HCT116 (cell line): ENCODE results near the gene DISP2. TPM values are rescaled to one million over a fixed set of nuclear protein-coding genes. Genes with fewer than 3 reads are reported as not detected.

Experiments
- ATAC-seq: fragments of 200-7000 bp; cut with Tn5 transposase; 2 replicates; pipeline ENCODE4 v1.9.1; 2020; ENCODE audit warnings: mild to moderate bottlenecking, moderate library complexity
- BruUV-seq: library from RNA; stranded (reverse); fragments of 400-500 nt; replicated peaks from 2 replicates; lab custom pipeline; 2021; lab: Mats Ljungman, UMichigan
- CTCF ChIA-PET: fragments of 300-600 bp; sonication (Branson Sonifier 250); formaldehyde crosslinking; loops from one replicate; lab custom pipeline; 2021; ENCODE audit warnings: antibody characterized with exemption; lab: Charles Lee
- POLR2A ChIA-PET: fragments of 300-600, 350-600 bp; sonication (Branson Sonifier 250); formaldehyde crosslinking; loops from one replicate; lab custom pipeline; 2021; ENCODE audit warnings: antibody characterized with exemption; lab: Charles Lee
- RAD21 ChIA-PET, 2 experiments: fragments of 300-600 bp; sonication (Branson Sonifier 250); formaldehyde crosslinking; loops; one replicate each; lab custom pipeline; 2023; ENCODE audit warnings: low total read pairs in 2 of 2; ENCODE audit not compliant: uncharacterized antibody in 2 of 2, unreplicated experiment in 2 of 2, low non-redundant PET in 1 of 2; lab: Charles Lee
- DNase-seq: peaks from one replicate; pipeline ENCODE4 v3.0.0-alpha.2; 2010; ENCODE audit warnings: low read depth, low spot score
- H2AFZ ChIP-seq: fragments of 200-600 bp; shearing (Covaris generic), sonication (generic); 2 replicates; pipeline ENCODE4 v1.6.1; 2017; ENCODE audit warnings: low read depth, mixed run types, mixed read lengths, antibody characterized with exemption, low read length; ENCODE audit not compliant: poor library complexity, severe bottlenecking
- H3K27ac ChIP-seq: 2 replicates; pipeline ENCODE4 v1.5.1; 2012; ENCODE audit warnings: low read depth, low read length
- H3K27me3 ChIP-seq: fragments of 200-600 bp; sonication (generic); 2 replicates; pipeline ENCODE4 v1.6.1; 2016; ENCODE audit warnings: mixed run types, low read length, mixed read lengths; ENCODE audit not compliant: insufficient read depth
- H3K36me3 ChIP-seq, 2 experiments: fragments of 200-500 bp in 1 of 2; fragments of 200-600 bp in 1 of 2; sonication (Bioruptor generic) in 1 of 2; sonication (generic) in 1 of 2; 2 replicates each; pipeline versions ENCODE4 v1.5.1 to v1.6.1; 2014 to 2016; ENCODE audit warnings: low read length in 2 of 2, inconsistent platforms in 1 of 2, mixed read lengths in 1 of 2, mixed run types in 1 of 2; ENCODE audit not compliant: insufficient read depth in 2 of 2, control insufficient read depth in 1 of 2
- H3K4me1 ChIP-seq, 2 experiments: fragments of 200-600 bp in 1 of 2; sonication (generic) in 1 of 2; 2 replicates each; pipeline versions ENCODE4 v1.5.1 to v1.6.1; 2012 to 2017; ENCODE audit warnings: low read length in 2 of 2, inconsistent platforms in 1 of 2, mild to moderate bottlenecking in 1 of 2, mixed read lengths in 1 of 2, mixed run types in 1 of 2, moderate library complexity in 1 of 2; ENCODE audit not compliant: insufficient read depth in 2 of 2, control insufficient read depth in 1 of 2
- H3K4me2 ChIP-seq: fragments of 200-600 bp; sonication (generic); 2 replicates; pipeline ENCODE4 v1.6.1; 2017; ENCODE audit warnings: mixed run types, low read length, mixed read lengths
- H3K4me3 ChIP-seq, 2 experiments: fragments of 200-600 bp in 1 of 2; sonication (generic) in 1 of 2; replicated peaks in 1 of 2; 2 replicates each; pipeline ENCODE4 v1.5.1; 2011 to 2016; ENCODE audit warnings: low read length in 2 of 2, control low read depth in 1 of 2, low read depth in 1 of 2, mild to moderate bottlenecking in 1 of 2, mixed read lengths in 1 of 2, mixed run types in 1 of 2
- H3K79me2 ChIP-seq: fragments of 200-600 bp; sonication (generic); 2 replicates; pipeline ENCODE4 v1.6.1; 2017; ENCODE audit warnings: mild to moderate bottlenecking, mixed run types, low read length, moderate library complexity, mixed read lengths; ENCODE audit not compliant: insufficient read depth
- H3K9ac ChIP-seq: fragments of 200-600 bp; sonication (generic); 2 replicates; pipeline ENCODE4 v1.6.1; 2016; ENCODE audit warnings: low read length, mixed read lengths
- H3K9me2 ChIP-seq: fragments of 200-600 bp; sonication (generic), shearing (Covaris generic); 2 replicates; pipeline ENCODE4 v1.6.1; 2017; ENCODE audit warnings: mixed run types, mild to moderate bottlenecking, moderate library complexity; ENCODE audit not compliant: insufficient read depth
- H3K9me3 ChIP-seq, 2 experiments: fragments of 200-500 bp in 1 of 2; fragments of 200-600 bp in 1 of 2; sonication (Bioruptor generic) in 1 of 2; sonication (generic) in 1 of 2; 2 replicates each; pipeline ENCODE4 v1.6.1; 2014 to 2017; ENCODE audit warnings: low read length in 2 of 2, mixed read lengths in 2 of 2, inconsistent platforms in 1 of 2, low read depth in 1 of 2, mild to moderate bottlenecking in 1 of 2, mixed run types in 1 of 2, moderate library complexity in 1 of 2; ENCODE audit not compliant: control insufficient read depth in 1 of 2, insufficient read depth in 1 of 2
- H4K20me1 ChIP-seq: fragments of 200-600 bp; sonication (generic), shearing (Covaris generic); 2 replicates; pipeline ENCODE4 v1.6.1; 2017; ENCODE audit warnings: mixed run types, mild to moderate bottlenecking, moderate library complexity; ENCODE audit not compliant: insufficient read depth
- CBX3 ChIP-seq: IDR thresholded peaks from 2 replicates; pipeline ENCODE4 v1.6.1; 2012; ENCODE audit warnings: low read depth
- POLR2AphosphoS5 ChIP-seq: IDR thresholded peaks from 2 replicates; pipeline ENCODE4 v1.6.1; 2011; ENCODE audit warnings: mild to moderate bottlenecking, low read depth, low read length, moderate library complexity
- intact Hi-C: fragments of 100-400 bp; cut with micrococcal nuclease; formaldehyde crosslinking; loops from 2 replicates; pipeline ENCODE4 v1.10.0; 2022
- total RNA-seq: library from RNA; stranded (reverse); gene quantifications from one replicate; pipeline ENCODE4 v1.2.1, GENCODE V29; 2021; ENCODE audit not compliant: unreplicated experiment
- TF ChIP-seq, protein P1 (sequence below), 3 experiments: fragments of 200-600 bp in 1 of 3; sonication (generic) in 1 of 3; IDR thresholded peaks in 2 of 3; conservative IDR thresholded peaks in 1 of 3; 2 replicates each; pipeline ENCODE4 v1.5.1; 2012 to 2017; ENCODE audit warnings: low read depth in 2 of 3, low read length in 2 of 3, antibody characterized with exemption in 1 of 3, borderline replicate concordance in 1 of 3, control low read depth in 1 of 3, mild to moderate bottlenecking in 1 of 3, mixed read lengths in 1 of 3, mixed run types in 1 of 3, moderate library complexity in 1 of 3; ENCODE audit not compliant: insufficient read depth in 1 of 3

DISP2 gene
- total RNA-seq, 1 experiment from 2014 or later: 3.3 TPM

DNA sequence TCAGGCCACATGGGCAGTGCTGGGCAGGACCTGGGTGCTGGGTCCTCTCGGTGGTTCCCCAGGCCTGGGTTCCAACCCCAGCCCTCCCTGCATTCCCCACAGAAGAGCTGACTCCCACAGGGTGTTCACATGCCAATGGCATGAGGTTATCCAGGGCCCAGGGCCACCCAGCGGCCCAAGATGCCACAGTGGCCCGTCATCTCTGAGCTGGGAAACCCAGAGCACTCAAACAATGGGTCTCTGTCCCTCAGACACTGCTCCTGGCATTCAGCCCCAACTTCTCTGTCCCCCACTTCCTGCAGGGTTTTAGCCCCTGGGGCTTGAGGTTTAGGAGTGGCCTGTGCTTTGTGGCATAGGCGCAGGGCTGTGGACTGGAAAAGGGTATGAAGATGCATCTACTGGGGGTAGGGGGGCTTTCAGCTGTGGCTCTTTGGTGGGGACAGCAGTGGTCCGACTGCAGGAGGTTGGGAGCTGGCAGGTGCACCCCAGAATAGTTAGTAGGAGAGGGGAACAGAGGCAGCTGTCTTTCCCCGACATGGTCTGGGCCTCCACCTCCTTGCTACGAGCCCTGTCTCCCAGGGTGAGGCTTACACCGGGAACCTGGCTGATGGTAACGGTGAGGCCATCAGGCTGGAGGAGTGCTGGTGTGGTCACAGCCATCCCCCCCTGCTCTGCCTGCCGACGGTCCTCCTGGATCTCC lies 18.9 kb upstream of the DISP2 start:
- ChIA-PET POLR2A (interaction anchor here (0.7 to 3.4 kb wide), 5 partner anchors 13 to 67 kb away, joined by 3 to 11 read pairs (median 4); partner anchors contain the start of genes INAFM2 and IVD), CTCF (interaction anchor here (0.7 to 5.2 kb wide), 16 partner anchors 11 to 122 kb away, joined by 3 to 55 read pairs (median 5); partner anchors contain the start of genes ANKRD63, INAFM2 and IVD), RAD21 (interaction anchor here in 1 of 2 experiments (0.7 to 1.7 kb wide), 5 partner anchors 16 to 60 kb away, joined by 3 to 5 read pairs (median 4); partner anchors contain the start of gene INAFM2)
- peak; percentile 14; the same call in 1 of the 2 replicates for TF ChIP-seq POLR2AphosphoS5
- TF ChIP-seq, protein P1, sequence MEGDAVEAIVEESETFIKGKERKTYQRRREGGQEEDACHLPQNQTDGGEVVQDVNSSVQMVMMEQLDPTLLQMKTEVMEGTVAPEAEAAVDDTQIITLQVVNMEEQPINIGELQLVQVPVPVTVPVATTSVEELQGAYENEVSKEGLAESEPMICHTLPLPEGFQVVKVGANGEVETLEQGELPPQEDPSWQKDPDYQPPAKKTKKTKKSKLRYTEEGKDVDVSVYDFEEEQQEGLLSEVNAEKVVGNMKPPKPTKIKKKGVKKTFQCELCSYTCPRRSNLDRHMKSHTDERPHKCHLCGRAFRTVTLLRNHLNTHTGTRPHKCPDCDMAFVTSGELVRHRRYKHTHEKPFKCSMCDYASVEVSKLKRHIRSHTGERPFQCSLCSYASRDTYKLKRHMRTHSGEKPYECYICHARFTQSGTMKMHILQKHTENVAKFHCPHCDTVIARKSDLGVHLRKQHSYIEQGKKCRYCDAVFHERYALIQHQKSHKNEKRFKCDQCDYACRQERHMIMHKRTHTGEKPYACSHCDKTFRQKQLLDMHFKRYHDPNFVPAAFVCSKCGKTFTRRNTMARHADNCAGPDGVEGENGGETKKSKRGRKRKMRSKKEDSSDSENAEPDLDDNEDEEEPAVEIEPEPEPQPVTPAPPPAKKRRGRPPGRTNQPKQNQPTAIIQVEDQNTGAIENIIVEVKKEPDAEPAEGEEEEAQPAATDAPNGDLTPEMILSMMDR (IDR thresholded peaks at IDR 0.05 in 2 of 3, conservative IDR thresholded peaks at IDR 0.05 in 1 of 3; ENCODE audit: borderline replicate concordance in 1 of 3, insufficient read depth in 1 of 3, low read depth in 2 of 3, low read length in 2 of 3): no peak
- no peaks in the 10 kb centered on the region for H3K9me3 ChIP-seq
- H3K4me3 ChIP-seq: peak overlapping the region; percentile 57 to 60
- H3K27ac ChIP-seq: peak overlapping the region; percentile 92
- peak overlapping the region; percentile 87 for H3K4me2 ChIP-seq
- no peaks in the 10 kb centered on the region for H3K27me3 ChIP-seq
- peak; percentile 79 for ATAC-seq
- H3K9ac ChIP-seq: peak overlapping the region; percentile 76
- BruUV-seq: TSS peak; percentile 97
- peak; percentile 79 for DNase-seq
- intact Hi-C loops: no loop called here
- H4K20me1 ChIP-seq: no peaks in the 10 kb centered on the region
- H3K36me3 ChIP-seq: peaks cover 0 to 7% of the 10 kb centered on the region in 2 experiments; a peak in 1 of 4 replicates
- H3K79me2 ChIP-seq: peaks cover 5% of the 10 kb centered on the region; the same call in 1 of the 2 replicates
- no peak overlapping the region for H2AFZ ChIP-seq
- H3K4me1 ChIP-seq: peaks cover 41 to 62% of the 10 kb centered on the region in 2 experiments
- no peaks in the 10 kb centered on the region for H3K9me2 ChIP-seq

DNA sequence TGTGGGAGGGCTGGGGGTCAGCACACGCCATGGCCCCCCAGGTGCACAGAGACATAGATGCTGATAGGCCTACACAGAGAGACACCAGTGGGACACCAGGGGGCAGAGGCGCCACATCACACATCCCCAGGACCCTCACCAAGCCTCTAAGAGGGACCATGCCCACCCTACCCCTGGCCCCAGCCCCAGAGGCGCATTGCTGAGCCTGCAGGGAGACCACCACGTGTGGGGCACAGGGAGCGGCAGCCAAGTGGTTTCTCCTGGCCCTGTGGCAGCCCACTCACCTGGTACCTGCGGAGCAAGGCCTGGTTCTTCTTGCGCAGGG lies 18.4 kb upstream of the DISP2 start:
- CTCF ChIA-PET: interaction anchor here (0.7 to 5.2 kb wide), 18 partner anchors 11 to 554 kb away, joined by 3 to 55 read pairs (median 4); partner anchors contain the start of genes INAFM2, IVD and VPS18
- no peaks in the 10 kb centered on the region for H3K9me3 ChIP-seq
- H3K79me2 ChIP-seq: peaks cover 5% of the 10 kb centered on the region; the same call in 1 of the 2 replicates
- H3K9me2 ChIP-seq: no peaks in the 10 kb centered on the region
- peak overlapping the region; percentile 76 for H3K9ac ChIP-seq
- peak overlapping the region; percentile 92 for H3K27ac ChIP-seq
- H3K36me3 ChIP-seq: peaks cover 0 to 7% of the 10 kb centered on the region in 2 experiments; a peak in 1 of 4 replicates
- H3K4me1 ChIP-seq: peaks cover 41 to 62% of the 10 kb centered on the region in 2 experiments
- H2AFZ ChIP-seq: no peak overlapping the region
- H3K4me3 ChIP-seq: peak overlapping the region; percentile 57 to 60
- DNase-seq: no peak
- POLR2A ChIA-PET: interaction anchor here (0.7 to 3.4 kb wide), 7 partner anchors 13 to 66 kb away, joined by 3 to 11 read pairs (median 4); partner anchors contain the start of genes INAFM2 and IVD
- intact Hi-C loops: no loop called here
- no TSS peak for BruUV-seq
- H3K4me2 ChIP-seq: peak overlapping the region; percentile 87
- no peak for TF ChIP-seq CBX3
- TF ChIP-seq, protein P1 (IDR thresholded peaks at IDR 0.05 in 2 of 3, conservative IDR thresholded peaks at IDR 0.05 in 1 of 3; ENCODE audit: borderline replicate concordance in 1 of 3, insufficient read depth in 1 of 3, low read depth in 2 of 3, low read length in 2 of 3): peak in 2 of 3 experiments; percentile 44 to 51; a peak in 3 of 6 replicates
- H3K27me3 ChIP-seq: no peaks in the 10 kb centered on the region
- RAD21 ChIA-PET: interaction anchor here (0.7 to 1.7 kb wide), 6 partner anchors 28 to 82 kb away, joined by 3 to 7 read pairs (median 4); no protein-coding TSS in a partner anchor
- no peaks in the 10 kb centered on the region for H4K20me1 ChIP-seq
- ATAC-seq: peak; percentile 21
